Measurements from ENCODE around the gene ITPRIPL1. TPM values are rescaled to one million over a fixed set of nuclear protein-coding genes. Genes with fewer than 3 reads are reported as not detected.

The ITPRIPL1 gene
- total RNA-seq, 1 donor from 2014 or later = 1.6 TPM

DNA sequence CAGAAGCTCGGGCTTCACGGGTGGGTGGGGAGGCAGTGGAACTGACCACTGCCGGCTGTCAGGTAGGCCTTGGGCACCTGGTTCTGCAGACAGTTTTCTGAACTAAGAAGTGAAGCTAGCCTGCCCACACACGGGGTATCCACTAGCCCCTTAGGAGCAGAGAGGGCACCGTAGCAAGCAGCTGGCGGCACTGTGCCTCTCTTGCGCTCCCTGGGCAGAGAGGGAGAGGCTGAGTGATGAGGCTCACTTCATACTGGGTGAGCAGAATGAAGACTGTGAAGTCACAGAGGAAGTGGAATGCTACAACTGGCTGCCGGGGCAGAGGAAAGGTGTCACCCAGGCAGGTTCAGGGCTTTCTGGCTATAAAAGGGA is 753 bp downstream of the ITPRIPL1 start:
- peaks cover 7% of the 10 kb centered on the region for H3K27me3 ChIP-seq (ENCODE audit: control insufficient read depth, insufficient read depth, low read length)
- peaks cover 2% of the 10 kb centered on the region for H3K36me3 ChIP-seq (ENCODE audit: control insufficient read depth, insufficient read depth, low read length)
- TF ChIP-seq, protein P1, sequence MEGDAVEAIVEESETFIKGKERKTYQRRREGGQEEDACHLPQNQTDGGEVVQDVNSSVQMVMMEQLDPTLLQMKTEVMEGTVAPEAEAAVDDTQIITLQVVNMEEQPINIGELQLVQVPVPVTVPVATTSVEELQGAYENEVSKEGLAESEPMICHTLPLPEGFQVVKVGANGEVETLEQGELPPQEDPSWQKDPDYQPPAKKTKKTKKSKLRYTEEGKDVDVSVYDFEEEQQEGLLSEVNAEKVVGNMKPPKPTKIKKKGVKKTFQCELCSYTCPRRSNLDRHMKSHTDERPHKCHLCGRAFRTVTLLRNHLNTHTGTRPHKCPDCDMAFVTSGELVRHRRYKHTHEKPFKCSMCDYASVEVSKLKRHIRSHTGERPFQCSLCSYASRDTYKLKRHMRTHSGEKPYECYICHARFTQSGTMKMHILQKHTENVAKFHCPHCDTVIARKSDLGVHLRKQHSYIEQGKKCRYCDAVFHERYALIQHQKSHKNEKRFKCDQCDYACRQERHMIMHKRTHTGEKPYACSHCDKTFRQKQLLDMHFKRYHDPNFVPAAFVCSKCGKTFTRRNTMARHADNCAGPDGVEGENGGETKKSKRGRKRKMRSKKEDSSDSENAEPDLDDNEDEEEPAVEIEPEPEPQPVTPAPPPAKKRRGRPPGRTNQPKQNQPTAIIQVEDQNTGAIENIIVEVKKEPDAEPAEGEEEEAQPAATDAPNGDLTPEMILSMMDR (IDR thresholded peaks at IDR 0.05; ENCODE audit: insufficient read depth, low read length, severe bottlenecking) = no peak
- DNase-seq (ENCODE audit: low read depth) = no peak
- FAIRE-seq = no peak
- peak overlapping the region; percentile 28 for H3K4me3 ChIP-seq (ENCODE audit: low read depth, low read length)

DNA sequence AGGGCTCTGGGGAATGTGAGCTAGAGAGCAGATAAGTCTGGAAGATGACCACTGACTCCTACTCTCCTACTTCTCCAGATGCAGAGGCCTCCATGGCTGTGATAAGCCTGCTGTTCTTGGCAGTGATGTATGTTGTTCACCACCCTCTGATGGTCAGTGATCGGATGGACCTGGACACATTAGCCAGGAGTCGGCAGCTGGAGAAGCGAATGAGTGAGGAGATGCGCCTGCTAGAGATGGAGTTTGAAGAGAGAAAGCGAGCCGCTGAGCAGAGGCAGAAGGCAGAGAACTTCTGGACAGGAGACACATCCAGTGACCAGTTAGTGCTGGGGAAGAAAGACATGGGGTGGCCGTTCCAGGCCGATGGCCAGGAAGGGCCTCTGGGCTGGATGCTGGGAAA is 1.4 kb downstream of the ITPRIPL1 start:
- DNase-seq (ENCODE audit: low read depth) = no peak
- TF ChIP-seq, protein P1 (IDR thresholded peaks at IDR 0.05; ENCODE audit: insufficient read depth, low read length, severe bottlenecking) = no peak

DNA sequence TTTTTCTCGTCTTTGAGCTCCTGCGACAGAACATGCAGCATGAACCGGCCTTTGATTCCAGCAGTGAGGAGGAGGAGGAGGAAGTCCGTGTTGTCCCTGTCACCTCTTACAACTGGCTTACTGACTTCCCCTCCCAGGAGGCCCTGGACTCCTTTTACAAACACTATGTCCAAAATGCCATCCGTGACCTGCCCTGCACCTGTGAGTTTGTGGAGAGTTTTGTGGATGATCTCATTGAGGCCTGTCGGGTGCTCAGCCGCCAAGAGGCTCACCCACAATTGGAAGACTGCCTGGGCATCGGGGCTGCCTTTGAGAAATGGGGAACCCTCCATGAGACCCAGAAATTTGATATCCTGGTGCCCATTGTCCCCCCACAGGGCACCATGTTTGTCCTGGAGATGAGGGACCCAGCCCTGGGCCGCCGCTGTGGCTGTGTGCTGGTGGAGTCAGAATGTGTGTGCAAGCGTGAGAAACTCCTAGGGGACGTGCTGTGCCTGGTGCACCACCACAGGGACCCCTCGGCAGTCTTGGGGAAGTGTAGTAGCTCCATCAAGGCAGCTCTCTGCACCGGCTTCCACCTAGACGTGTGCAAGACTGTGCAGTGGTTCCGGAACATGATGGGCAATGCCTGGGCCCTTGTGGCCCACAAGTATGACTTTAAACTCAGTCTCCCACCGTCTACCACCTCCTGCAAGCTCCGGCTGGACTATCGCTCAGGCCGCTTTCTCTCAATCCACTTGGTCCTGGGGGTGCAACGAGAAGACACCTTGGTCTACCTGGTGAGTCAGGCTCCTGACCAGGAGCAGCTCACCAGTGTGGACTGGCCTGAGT is 2.1 kb downstream of the ITPRIPL1 start:
- no peak overlapping the region for H3K4me3 ChIP-seq (ENCODE audit: low read depth, low read length)
- TF ChIP-seq, protein P1 (IDR thresholded peaks at IDR 0.05; ENCODE audit: insufficient read depth, low read length, severe bottlenecking) = no peak
- peaks cover 5% of the 10 kb centered on the region for H3K27me3 ChIP-seq (ENCODE audit: control insufficient read depth, insufficient read depth, low read length)
- no peak for DNase-seq (ENCODE audit: low read depth)
- FAIRE-seq = no peak
- H3K36me3 ChIP-seq (ENCODE audit: control insufficient read depth, insufficient read depth, low read length) = peaks cover 2% of the 10 kb centered on the region

More for the DNA sequence above, 1.4 kb downstream of the ITPRIPL1 start:
- no peak overlapping the region for H3K4me3 ChIP-seq (ENCODE audit: low read depth, low read length)
- no peak for FAIRE-seq
- peaks cover 2% of the 10 kb centered on the region for H3K36me3 ChIP-seq (ENCODE audit: control insufficient read depth, insufficient read depth, low read length)
- H3K27me3 ChIP-seq (ENCODE audit: control insufficient read depth, insufficient read depth, low read length) = peaks cover 7% of the 10 kb centered on the region

DNA sequence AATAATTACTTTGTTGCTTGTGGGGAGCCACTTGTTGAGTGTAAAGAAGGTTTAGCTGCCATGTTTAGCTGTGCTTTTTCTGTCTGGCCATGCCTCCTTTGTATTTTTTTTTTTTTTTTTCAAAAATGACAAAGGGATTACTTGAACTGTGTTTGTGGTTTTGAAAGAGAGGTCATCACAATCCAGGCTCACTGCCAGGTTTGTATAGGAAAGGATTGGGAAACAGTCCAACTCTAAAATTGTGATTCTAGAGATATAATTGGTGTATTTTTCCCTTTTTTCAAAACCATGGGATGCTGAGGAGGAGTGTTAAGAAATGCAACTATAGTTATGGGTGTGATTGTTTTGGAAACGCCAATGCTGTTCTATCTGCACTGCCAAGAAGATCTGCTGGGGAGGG is 4.3 kb downstream of the ITPRIPL1 start:
- FAIRE-seq = no peak
- H3K4me3 ChIP-seq (ENCODE audit: low read depth, low read length) = no peak overlapping the region
- peaks cover 2% of the 10 kb centered on the region for H3K36me3 ChIP-seq (ENCODE audit: control insufficient read depth, insufficient read depth, low read length)
- peak; percentile 82 for DNase-seq (ENCODE audit: low read depth)
- TF ChIP-seq, protein P1 (IDR thresholded peaks at IDR 0.05; ENCODE audit: insufficient read depth, low read length, severe bottlenecking) = no peak
- no peaks in the 10 kb centered on the region for H3K27me3 ChIP-seq (ENCODE audit: control insufficient read depth, insufficient read depth, low read length)

DNA sequence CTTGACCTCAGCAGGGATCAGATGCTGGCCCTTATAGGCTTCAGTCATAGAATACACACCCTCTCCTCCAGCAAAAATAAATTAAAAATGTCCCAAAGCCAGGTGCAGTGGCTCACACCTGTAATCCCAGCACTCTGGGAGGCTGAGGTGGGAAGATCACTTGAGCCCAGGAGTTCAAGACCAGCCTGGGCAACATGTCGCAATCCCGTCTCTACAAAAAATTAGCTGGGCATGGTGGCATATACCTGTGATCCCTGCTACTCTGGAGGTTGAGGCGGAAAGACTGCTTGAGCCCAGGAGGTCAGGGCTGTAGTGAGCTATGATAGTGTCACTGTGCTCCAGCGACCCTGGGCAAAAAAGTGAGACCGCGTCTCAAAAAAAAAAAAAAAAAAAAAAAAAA is 4.8 kb downstream of the ITPRIPL1 start:
- TF ChIP-seq, protein P1 (IDR thresholded peaks at IDR 0.05; ENCODE audit: insufficient read depth, low read length, severe bottlenecking) = no peak
- DNase-seq (ENCODE audit: low read depth) (no peak), FAIRE-seq (no peak)
- Histone ChIP-seq H3K27me3 (ENCODE audit: control insufficient read depth, insufficient read depth, low read length) (no peaks in the 10 kb centered on the region), H3K36me3 (ENCODE audit: control insufficient read depth, insufficient read depth, low read length) (peaks cover 2% of the 10 kb centered on the region), H3K4me3 (ENCODE audit: low read depth, low read length) (no peak overlapping the region)

All from bronchial epithelial cell (primary cell).